Kidney capillary endothelial cell (primary cell): Measurements from ENCODE around the gene FOXD4L6.
"Not testable (repeated sequence)": the region's sequence is repeated elsewhere in the genome, so short reads cannot be mapped to it uniquely, and the experiment has no call there.

ENCODE experiments used
- DNase-seq: peaks from one replicate; pipeline ENCODE4 v3.0.0-alpha.2; 2018; ENCODE audit warnings: low spot score

Gene FOXD4L6

GRCh38 chr9:41098759-41099158 lies 29.7 kb downstream of the FOXD4L6 start:
- not testable (repeated sequence) for DNase-seq

- not testable (repeated sequence) for DNase-seq
Observed at GRCh38 chr9:41095060-41095459, 33.4 kb downstream of the FOXD4L6 start.

- not testable (repeated sequence) for DNase-seq
Observed at GRCh38 chr9:41094010-41094773, 34.3 kb downstream of the FOXD4L6 start.

GRCh38 chr9:41090922-41091321 lies 37.6 kb downstream of the FOXD4L6 start:
- not testable (repeated sequence) for DNase-seq

- not testable (repeated sequence) for DNase-seq
Observed at GRCh38 chr9:41090386-41090785, 38.1 kb downstream of the FOXD4L6 start.

- not testable (repeated sequence) for DNase-seq
Observed at GRCh38 chr9:41088450-41089059, 39.9 kb downstream of the FOXD4L6 start.

GRCh38 chr9:41087929-41088328 lies 40.6 kb downstream of the FOXD4L6 start:
- not testable (repeated sequence) for DNase-seq

GRCh38 chr9:41087157-41087780 lies 41.2 kb downstream of the FOXD4L6 start:
- DNase-seq, result not testable (repeated sequence)

GRCh38 chr9:41086685-41087084 lies 41.8 kb downstream of the FOXD4L6 start:
- DNase-seq, result not testable (repeated sequence)

GRCh38 chr9:41086215-41086614 lies 42.3 kb downstream of the FOXD4L6 start:
- DNase-seq, result not testable (repeated sequence)

- not testable (repeated sequence) for DNase-seq
Observed at GRCh38 chr9:41082358-41082757, 46.1 kb downstream of the FOXD4L6 start.

GRCh38 chr9:41079464-41079863 lies 49.0 kb downstream of the FOXD4L6 start:
- not testable (repeated sequence) for DNase-seq

GRCh38 chr9:41077586-41077985 lies 50.9 kb downstream of the FOXD4L6 start:
- DNase-seq, result not testable (repeated sequence)
